Nephron progenitor cell (in vitro differentiated cells): Measurements from ENCODE around the gene ACRV1.

Source experiments
- DNase-seq: peaks from one replicate; pipeline ENCODE4 v3.0.0; 2021
- H3K27ac Mint-ChIP-seq: 2 replicates; pipeline ENCODE4 v1.8.0; 2021; ENCODE audit warnings: mild to moderate bottlenecking, moderate library complexity, mixed read lengths
- H3K27me3 Mint-ChIP-seq: 2 replicates; pipeline ENCODE4 v1.8.0; 2021; ENCODE audit warnings: mild to moderate bottlenecking, low read depth, mixed read lengths; ENCODE audit not compliant: poor library complexity
- H3K36me3 Mint-ChIP-seq: 2 replicates; pipeline ENCODE4 v1.8.0; 2021; ENCODE audit warnings: low read depth, mixed read lengths
- H3K4me1 Mint-ChIP-seq: 2 replicates; pipeline ENCODE4 v1.8.0; 2021; ENCODE audit warnings: mixed read lengths
- H3K4me3 Mint-ChIP-seq: 2 replicates; pipeline ENCODE4 v1.8.0; 2021; ENCODE audit warnings: mild to moderate bottlenecking, moderate library complexity, mixed read lengths
- H3K9me3 Mint-ChIP-seq: 2 replicates; pipeline ENCODE4 v1.8.0; 2021; ENCODE audit warnings: mild to moderate bottlenecking, moderate library complexity, mixed read lengths
- TF ChIP-seq, protein P1 (sequence below): fragments of 200-600 bp; sonication (generic); IDR thresholded peaks from 2 replicates; pipeline ENCODE4 v1.5.0; 2021; ENCODE audit warnings: antibody characterized with exemption

Gene ACRV1

DNA sequence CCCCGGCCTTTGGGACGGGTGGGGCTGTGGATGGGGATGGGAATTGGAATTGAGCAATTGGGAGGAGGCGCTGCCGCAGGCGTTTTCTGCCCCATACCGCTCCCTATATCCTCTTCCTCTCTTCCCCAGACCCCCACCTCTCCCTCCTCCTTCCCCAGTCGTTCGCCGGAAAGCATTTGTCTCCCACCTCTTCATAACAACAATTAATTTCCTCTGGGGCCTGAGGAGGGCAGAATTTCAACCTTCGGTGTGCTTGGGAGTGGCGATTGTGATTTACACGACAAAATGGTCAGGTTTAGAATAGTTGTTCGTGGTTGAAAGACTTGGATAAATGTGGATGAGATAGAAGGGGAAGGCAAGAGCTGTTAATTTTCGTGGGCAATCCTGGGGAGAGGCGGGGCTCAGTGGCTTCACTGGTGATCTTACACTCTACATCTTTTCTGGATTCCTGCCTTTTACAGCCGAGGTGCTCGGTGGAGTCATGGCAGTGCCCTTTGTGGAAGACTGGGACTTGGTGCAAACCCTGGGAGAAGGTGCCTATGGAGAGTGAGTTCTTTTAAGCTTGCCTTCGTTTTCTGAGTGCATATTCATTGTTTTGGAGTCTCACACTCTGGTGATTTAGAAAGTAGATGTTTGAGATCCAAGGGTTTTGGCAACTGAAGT is 54.2 kb downstream of the ACRV1 start:
- TF ChIP-seq, protein P1, sequence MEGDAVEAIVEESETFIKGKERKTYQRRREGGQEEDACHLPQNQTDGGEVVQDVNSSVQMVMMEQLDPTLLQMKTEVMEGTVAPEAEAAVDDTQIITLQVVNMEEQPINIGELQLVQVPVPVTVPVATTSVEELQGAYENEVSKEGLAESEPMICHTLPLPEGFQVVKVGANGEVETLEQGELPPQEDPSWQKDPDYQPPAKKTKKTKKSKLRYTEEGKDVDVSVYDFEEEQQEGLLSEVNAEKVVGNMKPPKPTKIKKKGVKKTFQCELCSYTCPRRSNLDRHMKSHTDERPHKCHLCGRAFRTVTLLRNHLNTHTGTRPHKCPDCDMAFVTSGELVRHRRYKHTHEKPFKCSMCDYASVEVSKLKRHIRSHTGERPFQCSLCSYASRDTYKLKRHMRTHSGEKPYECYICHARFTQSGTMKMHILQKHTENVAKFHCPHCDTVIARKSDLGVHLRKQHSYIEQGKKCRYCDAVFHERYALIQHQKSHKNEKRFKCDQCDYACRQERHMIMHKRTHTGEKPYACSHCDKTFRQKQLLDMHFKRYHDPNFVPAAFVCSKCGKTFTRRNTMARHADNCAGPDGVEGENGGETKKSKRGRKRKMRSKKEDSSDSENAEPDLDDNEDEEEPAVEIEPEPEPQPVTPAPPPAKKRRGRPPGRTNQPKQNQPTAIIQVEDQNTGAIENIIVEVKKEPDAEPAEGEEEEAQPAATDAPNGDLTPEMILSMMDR, result no peak
- peaks cover 25% of the 10 kb centered on the region for H3K4me1 Mint-ChIP-seq
- H3K36me3 Mint-ChIP-seq, result peaks cover 30% of the 10 kb centered on the region
- no peaks in the 10 kb centered on the region for H3K9me3 Mint-ChIP-seq
- no peak for DNase-seq
- H3K4me3 Mint-ChIP-seq, result peak overlapping the region; percentile 94
- peak overlapping the region; percentile 91 for H3K27ac Mint-ChIP-seq
- no peaks in the 10 kb centered on the region for H3K27me3 Mint-ChIP-seq

DNA sequence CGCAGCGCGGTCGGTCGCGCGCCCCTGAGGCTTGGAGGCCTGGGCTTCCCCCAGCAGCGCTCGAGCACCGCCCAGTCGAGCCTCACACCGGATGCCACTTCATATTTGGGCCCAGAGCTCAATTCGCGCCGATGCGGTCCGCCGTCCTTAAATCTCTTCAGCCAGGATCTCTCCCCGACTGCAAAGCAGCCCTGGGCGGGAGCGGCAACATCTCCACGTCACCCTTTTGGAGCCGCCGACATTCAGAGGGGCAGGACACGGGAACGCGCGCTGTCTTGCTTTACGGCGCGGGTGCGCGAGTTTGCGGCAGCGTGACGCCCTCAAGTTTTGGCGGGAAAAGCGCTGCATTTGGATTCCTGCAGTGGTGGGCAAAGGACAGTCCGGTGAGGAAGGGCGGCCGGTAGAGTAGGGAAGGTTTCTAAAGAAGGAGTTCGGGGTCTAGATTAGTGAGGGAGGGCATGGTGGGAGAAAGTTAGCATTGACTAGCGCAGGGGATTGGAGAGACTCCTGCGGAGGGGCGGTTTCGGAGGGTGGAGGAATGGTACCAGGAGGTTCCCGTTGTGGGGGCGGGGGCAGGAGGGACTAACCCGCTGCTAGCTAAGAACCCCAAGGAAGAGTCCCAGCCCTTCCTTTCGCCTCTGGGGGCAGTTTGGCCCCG is 54.9 kb downstream of the ACRV1 start:
- no peaks in the 10 kb centered on the region for H3K27me3 Mint-ChIP-seq
- no peaks in the 10 kb centered on the region for H3K9me3 Mint-ChIP-seq
- TF ChIP-seq, protein P1, result no peak
- peak overlapping the region; percentile 94 for H3K4me3 Mint-ChIP-seq
- peaks cover 30% of the 10 kb centered on the region for H3K36me3 Mint-ChIP-seq
- H3K4me1 Mint-ChIP-seq, result peaks cover 25% of the 10 kb centered on the region
- peak overlapping the region; percentile 98 for H3K27ac Mint-ChIP-seq
- peak; percentile 90 for DNase-seq

- Mint-ChIP-seq H3K9me3 (no peaks in the 10 kb centered on the region), H3K27me3 (no peaks in the 10 kb centered on the region), H3K4me3 (peak overlapping the region; percentile 94), H3K36me3 (peaks cover 32% of the 10 kb centered on the region), H3K27ac (peak overlapping the region; percentile 98), H3K4me1 (peaks cover 25% of the 10 kb centered on the region)
- no peak for DNase-seq
- TF ChIP-seq, protein P1, result no peak
Observed at GRCh38 chr11:125625225-125625629, 55.4 kb downstream of the ACRV1 start.

DNA sequence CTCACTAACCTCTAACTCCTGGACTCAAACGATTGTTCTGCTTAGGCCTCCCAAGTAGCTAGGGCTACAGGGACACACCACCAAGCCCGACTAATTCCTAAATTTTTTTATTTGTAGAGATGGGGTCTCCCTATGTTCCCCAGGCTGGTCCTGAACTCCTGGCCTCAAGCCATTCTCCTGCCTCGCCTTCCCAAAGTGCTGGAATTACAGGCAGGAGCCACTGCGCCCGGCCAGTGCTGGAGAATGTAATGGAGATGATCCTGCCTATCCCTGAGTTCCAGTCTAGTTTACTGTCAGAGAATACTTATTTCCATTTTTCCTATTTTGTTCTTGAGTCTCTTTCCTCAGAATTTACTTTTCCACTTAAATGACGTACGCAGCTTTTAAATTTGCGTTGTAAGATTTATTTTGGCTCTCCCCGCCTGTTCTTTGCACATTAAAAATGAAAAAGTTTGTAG is 55.9 kb downstream of the ACRV1 start, which contains the start of gene CHEK1:
Gene CHEK1 (plus strand): TSS at position 408 of the 458 bp plus-strand sequence. CDS start 1,606 bp downstream, outside the sequence.
- H3K4me1 Mint-ChIP-seq, result peaks cover 25% of the 10 kb centered on the region
- H3K9me3 Mint-ChIP-seq, result no peaks in the 10 kb centered on the region
- peak within 1 kb of the TSS; percentile 94 for H3K4me3 Mint-ChIP-seq
- TF ChIP-seq, protein P1, result no peak
- H3K27ac Mint-ChIP-seq, result peak within 1 kb of the TSS; percentile 98
- H3K27me3 Mint-ChIP-seq, result no peaks in the 10 kb centered on the region
- DNase-seq, result no peak
- peaks cover 37% of the 10 kb centered on the region for H3K36me3 Mint-ChIP-seq

DNA sequence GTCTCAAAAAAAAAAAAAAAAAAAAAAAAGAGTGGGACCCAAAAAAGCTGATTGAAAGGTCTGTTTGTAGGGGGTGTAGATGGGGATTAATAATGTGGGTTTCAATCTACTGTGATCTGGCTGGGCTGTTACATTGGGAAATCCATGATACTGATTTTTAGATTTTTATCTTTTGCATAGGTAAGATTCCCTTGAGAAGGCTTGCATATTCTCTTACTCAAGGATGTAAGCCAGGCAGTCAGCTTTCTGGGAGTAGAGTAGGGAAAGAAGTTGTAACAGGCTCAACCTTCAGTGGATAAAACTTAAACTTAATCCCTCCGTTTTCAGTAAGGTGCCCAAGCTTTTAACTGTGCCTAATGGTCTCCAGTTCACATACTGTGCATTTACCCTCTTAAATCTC is 57.6 kb downstream of the ACRV1 start:
- peaks cover 24% of the 10 kb centered on the region for H3K4me1 Mint-ChIP-seq
- no peaks in the 10 kb centered on the region for H3K9me3 Mint-ChIP-seq
- peaks cover 48% of the 10 kb centered on the region for H3K36me3 Mint-ChIP-seq
- peak overlapping the region; percentile 66 for H3K27ac Mint-ChIP-seq
- no peak for DNase-seq
- no peaks in the 10 kb centered on the region for H3K27me3 Mint-ChIP-seq
- TF ChIP-seq, protein P1, result no peak
- H3K4me3 Mint-ChIP-seq, result no peak overlapping the region
